Mesendoderm (in vitro differentiated cells): ENCODE results near the gene MATN4.
A peak's percentile ranks its signal among the peaks of the same experiment; 100 is the strongest.

Experiments used
- DNase-seq: peaks from one replicate; pipeline ENCODE4 v3.0.0; 2013
- H2AK5ac ChIP-seq: 2 replicates; pipeline ENCODE4 v1.6.1; 2013; ENCODE audit warnings: low read length, inconsistent platforms
- H2BK120ac ChIP-seq: 2 replicates; pipeline ENCODE4 v1.6.1; 2013; ENCODE audit warnings: low read depth, mild to moderate bottlenecking, low read length, moderate library complexity, mixed read lengths
- H2BK15ac ChIP-seq: replicated peaks from 2 replicates; pipeline ENCODE4 v1.6.1; 2013; ENCODE audit warnings: low read depth, mild to moderate bottlenecking, moderate library complexity
- H2BK5ac ChIP-seq: 2 replicates; pipeline ENCODE4 v1.6.1; 2013; ENCODE audit warnings: low read length, inconsistent platforms
- H3K18ac ChIP-seq: 2 replicates; pipeline ENCODE4 v1.6.1; 2013; ENCODE audit warnings: mild to moderate bottlenecking, low read length, mixed read lengths
- H3K23ac ChIP-seq: one replicate; pipeline ENCODE4 v1.6.1; 2013; ENCODE audit warnings: low read length
- H3K27ac ChIP-seq: 2 replicates; pipeline ENCODE4 v1.5.1; 2013; ENCODE audit warnings: low read depth, mild to moderate bottlenecking, inconsistent platforms, low read length, moderate library complexity
- H3K27me3 ChIP-seq: 2 replicates; pipeline ENCODE4 v1.6.1; 2013; ENCODE audit warnings: low read length, control low read depth, mild to moderate bottlenecking, inconsistent platforms; ENCODE audit not compliant: insufficient read depth, poor library complexity
- H3K36me3 ChIP-seq: 2 replicates; pipeline ENCODE4 v1.6.1; 2013; ENCODE audit warnings: low read length, inconsistent platforms; ENCODE audit not compliant: control insufficient read depth, insufficient read depth
- H3K4ac ChIP-seq: one replicate; pipeline ENCODE4 v1.6.1; 2013; ENCODE audit warnings: low read depth, mild to moderate bottlenecking, low read length, moderate library complexity
- H3K4me1 ChIP-seq: 2 replicates; pipeline ENCODE4 v1.6.1; 2013; ENCODE audit warnings: low read depth, low read length, inconsistent platforms; ENCODE audit not compliant: control insufficient read depth
- H3K4me2 ChIP-seq: 2 replicates; pipeline ENCODE4 v1.6.1; 2013; ENCODE audit warnings: low read length
- H3K4me3 ChIP-seq: 2 replicates; pipeline ENCODE4 v1.5.1; 2013; ENCODE audit warnings: mild to moderate bottlenecking, low read length
- H3K56ac ChIP-seq: one replicate; pipeline ENCODE4 v1.6.1; 2013; ENCODE audit warnings: low read length
- H3K79me1 ChIP-seq: 2 replicates; pipeline ENCODE4 v1.6.1; 2013; ENCODE audit warnings: low read length, inconsistent platforms
- H3K79me2 ChIP-seq: 2 replicates; pipeline ENCODE4 v1.6.1; 2013; ENCODE audit warnings: mild to moderate bottlenecking, low read length; ENCODE audit not compliant: control insufficient read depth, insufficient read depth
- H3K9ac ChIP-seq: 2 replicates; pipeline ENCODE4 v1.6.1; 2013; ENCODE audit warnings: low read length, inconsistent platforms
- H4K5ac ChIP-seq: one replicate; pipeline ENCODE4 v1.6.1; 2013; ENCODE audit warnings: low read length
- H4K8ac ChIP-seq: one replicate; pipeline ENCODE4 v1.6.1; 2013; ENCODE audit warnings: low read depth, mild to moderate bottlenecking, control low read depth, low read length, moderate library complexity
- WGBS: extraction: QIAGEN DNeasy Blood & Tissue Kit; methylation state at CpG from one replicate; pipeline ENCODE4 v1.1.7; 2013; ENCODE audit warnings: low lambda C conversion rate, missing lambda C conversion rate; ENCODE audit not compliant: insufficient coverage; ENCODE audit errors: extremely low coverage; 5-methylcytosine and 5-hydroxymethylcytosine counted together

The MATN4 gene

DNA sequence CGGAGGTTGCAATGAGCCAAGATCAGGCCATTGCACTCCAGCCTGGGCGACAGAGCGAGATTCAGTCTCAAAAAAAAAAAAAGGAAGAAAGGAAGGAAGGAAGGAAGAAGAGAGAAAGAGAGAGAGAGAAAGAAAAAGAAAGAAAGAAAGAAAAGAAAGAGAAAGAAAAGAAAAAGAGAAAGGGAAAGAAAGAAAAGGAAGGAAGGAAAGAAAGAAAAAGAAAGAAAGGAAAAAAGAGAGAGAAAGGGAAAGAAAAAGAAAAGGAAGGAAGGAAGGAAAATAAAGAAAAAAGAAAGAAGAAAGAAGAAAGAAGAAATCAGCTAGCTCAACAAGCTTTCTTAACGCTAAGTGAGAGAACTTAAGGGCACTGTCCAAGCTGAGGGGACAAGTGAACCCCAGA, 7.6 kb upstream of the MATN4 start:
- Histone ChIP-seq H3K56ac (no peak overlapping the region), H4K5ac (no peak overlapping the region), H3K27me3 (no peaks in the 10 kb centered on the region), H3K36me3 (no peaks in the 10 kb centered on the region), H2BK120ac (no peak overlapping the region), H2BK15ac (no peak overlapping the region), H3K23ac (no peak overlapping the region), H3K79me1 (no peaks in the 10 kb centered on the region), H3K4me3 (no peak overlapping the region), H2AK5ac (no peak overlapping the region), H3K9ac (no peak overlapping the region), H3K27ac (no peak overlapping the region), H2BK5ac (no peak overlapping the region), H3K4me2 (no peak overlapping the region), H3K4me1 (no peaks in the 10 kb centered on the region), H3K4ac (no peak overlapping the region), H3K18ac (no peak overlapping the region), H3K79me2 (no peaks in the 10 kb centered on the region), H4K8ac (no peak overlapping the region)
- WGBS: no CpG with 5 or more reads among the region's 4 CpGs
- no peak for DNase-seq

DNA sequence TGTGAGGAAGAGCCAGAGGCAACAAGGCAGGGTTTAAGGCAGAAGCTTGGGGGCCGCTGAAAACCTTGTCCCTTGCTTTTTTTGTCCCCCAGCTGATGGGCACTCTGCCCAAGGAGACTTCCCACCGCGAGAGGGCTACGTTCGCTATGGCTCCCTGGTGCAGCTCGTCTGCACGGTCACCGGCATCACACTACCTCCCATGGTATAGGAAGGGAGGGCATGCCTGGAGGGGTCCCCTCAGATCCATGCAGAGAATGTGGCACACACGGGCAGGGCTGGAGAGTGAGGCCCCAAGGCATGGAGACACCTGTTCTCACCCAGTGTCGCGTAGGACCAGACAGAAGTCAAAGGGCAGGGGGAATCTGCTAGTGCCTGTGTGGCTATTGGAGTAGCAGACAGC, 5.8 kb upstream of the MATN4 start:
- Histone ChIP-seq H3K9ac (no peak overlapping the region), H2BK15ac (no peak overlapping the region), H4K5ac (no peak overlapping the region), H3K23ac (no peak overlapping the region), H2AK5ac (no peak overlapping the region), H3K79me1 (no peaks in the 10 kb centered on the region), H4K8ac (no peak overlapping the region), H2BK120ac (no peak overlapping the region), H3K56ac (no peak overlapping the region), H3K36me3 (no peaks in the 10 kb centered on the region), H3K4me2 (no peak overlapping the region), H3K18ac (no peak overlapping the region), H3K79me2 (no peaks in the 10 kb centered on the region), H3K4me1 (no peaks in the 10 kb centered on the region), H3K27me3 (no peaks in the 10 kb centered on the region), H3K4me3 (no peak overlapping the region), H3K4ac (no peak overlapping the region), H2BK5ac (no peak overlapping the region), H3K27ac (no peak overlapping the region)
- DNase-seq: no peak
- no CpG with 5 or more reads among the region's 11 CpGs for WGBS

DNA sequence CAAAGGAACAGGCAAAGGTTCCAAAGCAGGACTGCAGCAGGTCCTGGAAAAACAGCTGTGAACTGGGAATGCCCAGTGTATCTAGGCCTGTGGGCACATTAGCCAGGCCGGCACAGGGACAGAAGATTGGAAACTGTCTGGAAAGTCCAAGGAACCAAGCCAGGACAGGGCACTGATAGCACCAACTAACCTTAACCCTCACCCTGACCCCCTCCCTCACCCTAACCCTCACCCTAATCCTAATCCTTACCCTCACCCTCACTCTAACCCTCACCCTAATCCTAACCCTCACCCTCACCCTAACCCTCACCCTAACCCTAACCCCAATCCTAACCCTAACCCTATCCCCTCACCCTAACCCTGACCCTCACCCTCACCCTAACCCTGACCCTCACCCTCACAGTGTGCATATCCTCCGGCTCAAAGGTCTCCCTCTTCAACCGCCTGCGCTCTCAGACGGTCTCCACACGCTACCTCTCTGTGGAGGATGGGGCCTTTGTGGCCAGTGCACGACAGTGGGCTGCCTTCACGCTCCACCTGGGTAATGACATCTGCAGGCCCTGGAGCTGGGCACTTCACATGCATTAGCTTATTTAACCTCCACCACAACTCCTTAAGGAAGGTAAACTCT, 5.1 kb upstream of the MATN4 start:
- no peak overlapping the region for H3K9ac ChIP-seq
- no peak overlapping the region for H2BK120ac ChIP-seq
- WGBS: no CpG with 5 or more reads among the region's 8 CpGs
- H3K27me3 ChIP-seq: no peaks in the 10 kb centered on the region
- no peaks in the 10 kb centered on the region for H3K79me1 ChIP-seq
- H3K4me2 ChIP-seq: no peak overlapping the region
- H3K23ac ChIP-seq: no peak overlapping the region
- H3K36me3 ChIP-seq: no peaks in the 10 kb centered on the region
- H3K4ac ChIP-seq: no peak overlapping the region
- no peak overlapping the region for H2AK5ac ChIP-seq
- H3K18ac ChIP-seq: no peak overlapping the region
- H4K5ac ChIP-seq: no peak overlapping the region
- H3K56ac ChIP-seq: peak overlapping the region; percentile 25
- no peak overlapping the region for H3K27ac ChIP-seq
- H4K8ac ChIP-seq: no peak overlapping the region
- H3K4me1 ChIP-seq: no peaks in the 10 kb centered on the region
- H3K4me3 ChIP-seq: no peak overlapping the region
- H2BK5ac ChIP-seq: no peak overlapping the region
- no peaks in the 10 kb centered on the region for H3K79me2 ChIP-seq
- no peak for DNase-seq
- H2BK15ac ChIP-seq: no peak overlapping the region

DNA sequence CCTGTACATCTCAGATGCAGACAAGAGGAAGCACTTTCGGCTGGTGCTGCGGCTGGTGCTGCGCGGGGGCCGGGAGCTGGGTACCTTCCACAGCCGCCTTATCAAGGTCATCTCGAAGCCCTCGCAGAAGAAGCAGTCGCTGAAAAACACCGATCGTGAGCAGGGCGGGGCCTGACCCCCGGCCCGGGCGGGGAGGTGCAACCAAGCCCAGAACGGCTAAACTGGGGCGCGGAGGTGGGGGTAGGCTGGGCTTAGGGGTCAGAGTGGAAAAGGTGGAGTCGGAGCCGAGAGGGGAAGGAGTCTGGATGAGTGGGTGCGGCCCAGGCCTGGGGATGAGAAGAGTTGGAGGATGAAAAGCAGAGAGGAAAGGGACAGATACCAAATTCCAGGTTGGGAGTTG, 4.1 kb upstream of the MATN4 start:
- H3K9ac ChIP-seq: no peak overlapping the region
- H2AK5ac ChIP-seq: no peak overlapping the region
- no peak overlapping the region for H3K4ac ChIP-seq
- H3K23ac ChIP-seq: no peak overlapping the region
- H3K4me3 ChIP-seq: no peak overlapping the region
- H4K8ac ChIP-seq: no peak overlapping the region
- no peaks in the 10 kb centered on the region for H3K4me1 ChIP-seq
- no peaks in the 10 kb centered on the region for H3K36me3 ChIP-seq
- H2BK15ac ChIP-seq: no peak overlapping the region
- no CpG with 5 or more reads among the region's 21 CpGs for WGBS
- H3K79me2 ChIP-seq: no peaks in the 10 kb centered on the region
- peak overlapping the region; percentile 0 for H3K56ac ChIP-seq
- no peaks in the 10 kb centered on the region for H3K79me1 ChIP-seq
- no peak overlapping the region for H4K5ac ChIP-seq
- no peaks in the 10 kb centered on the region for H3K27me3 ChIP-seq
- no peak overlapping the region for H2BK120ac ChIP-seq
- DNase-seq: no peak
- H3K4me2 ChIP-seq: peak overlapping the region; percentile 63
- no peak overlapping the region for H3K18ac ChIP-seq
- H3K27ac ChIP-seq: no peak overlapping the region
- H2BK5ac ChIP-seq: no peak overlapping the region

DNA sequence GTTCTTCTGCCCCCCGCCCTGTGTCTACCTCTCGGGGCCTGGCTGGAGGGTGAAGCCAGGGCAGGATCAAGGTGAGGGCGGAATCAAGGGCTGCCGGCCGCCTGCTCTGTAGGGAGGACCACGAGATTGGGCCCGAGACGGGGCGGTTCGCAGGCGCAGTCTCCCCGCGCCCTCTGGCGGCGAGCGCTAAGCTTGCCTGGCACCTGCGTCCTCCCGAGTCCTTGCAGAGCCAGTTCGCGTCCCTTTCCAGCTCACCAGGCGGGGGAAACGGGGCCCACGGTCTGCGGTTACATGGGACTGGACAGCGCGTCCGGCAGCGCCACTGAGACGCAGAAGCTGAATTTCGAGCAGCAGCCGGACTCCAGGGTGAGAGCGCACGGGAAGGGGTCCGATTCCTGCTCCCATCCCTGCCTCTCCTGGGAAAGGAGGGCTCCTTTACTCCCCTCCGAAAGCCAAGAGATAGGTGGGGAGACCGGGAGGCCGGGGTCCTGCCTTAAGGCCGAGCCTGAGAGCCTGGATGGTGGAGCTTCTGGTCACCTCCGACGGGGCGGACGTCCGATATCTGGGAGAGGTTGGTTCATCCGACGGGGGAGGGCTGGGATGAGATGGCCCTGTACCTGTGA, 3.6 kb upstream of the MATN4 start:
- no peaks in the 10 kb centered on the region for H3K36me3 ChIP-seq
- no peak overlapping the region for H3K4ac ChIP-seq
- no peak overlapping the region for H4K8ac ChIP-seq
- no peak overlapping the region for H2AK5ac ChIP-seq
- no peak overlapping the region for H3K18ac ChIP-seq
- WGBS: no CpG with 5 or more reads among the region's 45 CpGs
- H3K9ac ChIP-seq: peak overlapping the region; percentile 35
- no peak overlapping the region for H3K56ac ChIP-seq
- peak; percentile 82 for DNase-seq
- H3K4me3 ChIP-seq: no peak overlapping the region
- H3K79me1 ChIP-seq: no peaks in the 10 kb centered on the region
- H3K4me2 ChIP-seq: peak overlapping the region; percentile 63
- H3K79me2 ChIP-seq: no peaks in the 10 kb centered on the region
- H2BK120ac ChIP-seq: no peak overlapping the region
- no peak overlapping the region for H2BK5ac ChIP-seq
- no peak overlapping the region for H3K27ac ChIP-seq
- no peak overlapping the region for H4K5ac ChIP-seq
- H3K23ac ChIP-seq: no peak overlapping the region
- H2BK15ac ChIP-seq: no peak overlapping the region
- H3K4me1 ChIP-seq: no peaks in the 10 kb centered on the region
- no peaks in the 10 kb centered on the region for H3K27me3 ChIP-seq

DNA sequence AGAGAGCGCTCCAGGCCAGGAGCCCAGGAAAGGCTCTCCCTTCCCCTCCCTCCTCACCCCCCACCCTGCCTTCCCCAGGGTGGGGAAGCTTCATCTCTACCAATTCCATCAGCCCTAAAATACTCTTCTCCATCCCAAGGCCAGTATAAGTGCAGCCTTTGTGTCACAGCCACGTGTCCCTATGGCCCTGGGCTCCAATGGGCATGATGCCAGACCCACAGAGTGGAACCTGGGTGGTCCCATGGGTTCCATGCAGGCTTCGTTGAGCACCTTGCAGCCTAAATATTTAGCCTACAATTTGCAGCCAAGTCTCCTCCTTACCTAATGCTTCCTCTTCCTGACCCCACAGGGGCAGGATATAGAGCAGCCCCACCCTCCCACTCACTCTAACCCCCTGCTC, 976 bp upstream of the MATN4 start:
- Histone ChIP-seq H3K4ac (no peak overlapping the region), H3K4me2 (no peak overlapping the region), H3K36me3 (no peaks in the 10 kb centered on the region), H2AK5ac (no peak overlapping the region), H3K27ac (no peak overlapping the region), H3K79me1 (no peaks in the 10 kb centered on the region), H3K23ac (no peak overlapping the region), H3K79me2 (no peaks in the 10 kb centered on the region), H2BK120ac (no peak overlapping the region), H4K8ac (no peak overlapping the region), H3K4me3 (no peak overlapping the region), H3K9ac (no peak overlapping the region), H3K56ac (no peak overlapping the region), H3K4me1 (no peaks in the 10 kb centered on the region), H4K5ac (no peak overlapping the region), H2BK5ac (no peak overlapping the region), H3K27me3 (no peaks in the 10 kb centered on the region), H2BK15ac (no peak overlapping the region), H3K18ac (no peak overlapping the region)
- no peak for DNase-seq
- no CpG with 5 or more reads among the region's 3 CpGs for WGBS
